GM18907 (cell line): ENCODE data around the gene NOL4L.
A peak's percentile ranks its signal among the peaks of the same experiment; 100 is the strongest.

Source experiments
- ATAC-seq: cut with Tn5 transposase; IDR thresholded peaks from one replicate; pipeline ENCODE4 v1.9.1; 2021; ENCODE audit warnings: mild to moderate bottlenecking, moderate library complexity; ENCODE audit not compliant: unreplicated experiment

NOL4L gene

GRCh38 chr20:32543570-32544259, 41.4 kb downstream of the NOL4L start:
- ATAC-seq, result no peak

GRCh38 chr20:32542259-32542615, 42.9 kb downstream of the NOL4L start:
- no peak for ATAC-seq

- ATAC-seq, result no peak
Observed at GRCh38 chr20:32541323-32542258, 43.5 kb downstream of the NOL4L start.

GRCh38 chr20:32539817-32540675, 45.1 kb downstream of the NOL4L start:
- ATAC-seq, result no peak

- ATAC-seq, result no peak
Observed at GRCh38 chr20:32539026-32539816, 45.9 kb downstream of the NOL4L start.

- no peak for ATAC-seq
Observed at GRCh38 chr20:32538526-32538939, 46.6 kb downstream of the NOL4L start.

- no peak for ATAC-seq
Observed at GRCh38 chr20:32537657-32538525, 47.2 kb downstream of the NOL4L start.

- peak; percentile 25 for ATAC-seq
Observed at GRCh38 chr20:32536851-32537656, 48.1 kb downstream of the NOL4L start.

GRCh38 chr20:32535953-32536823, 48.9 kb downstream of the NOL4L start:
- peak; percentile 48 for ATAC-seq

- peak; percentile 4 for ATAC-seq
Observed at GRCh38 chr20:32535316-32535952, 49.7 kb downstream of the NOL4L start.

- ATAC-seq, result no peak
Observed at GRCh38 chr20:32534661-32535240, 50.4 kb downstream of the NOL4L start.

GRCh38 chr20:32533732-32534131, 51.4 kb downstream of the NOL4L start:
- ATAC-seq, result no peak

- no peak for ATAC-seq
Observed at GRCh38 chr20:32532246-32532645, 52.9 kb downstream of the NOL4L start.

GRCh38 chr20:32528905-32529670, 56.0 kb downstream of the NOL4L start:
- no peak for ATAC-seq

GRCh38 chr20:32528171-32528891, 56.8 kb downstream of the NOL4L start:
- no peak for ATAC-seq
